GM23338 (cell line): ENCODE measurements around the gene SELENOO. TPM values are rescaled to one million over a fixed set of nuclear protein-coding genes. Genes with fewer than 3 reads are reported as not detected.

Experiments used
- ATAC-seq: fragments of 200-7000 bp; cut with Tn5 transposase; 3 replicates; pipeline ENCODE4 v1.9.1; 2020
- DNase-seq: peaks from one replicate; pipeline ENCODE4 v3.0.0-alpha.2; 2015; ENCODE audit warnings: low spot score
- H2AFZ ChIP-seq: fragments of 200-600 bp; sonication (generic); 2 replicates; pipeline ENCODE4 v1.8.0; 2016; ENCODE audit warnings: antibody characterized with exemption, mild to moderate bottlenecking, moderate library complexity
- H3F3A ChIP-seq: fragments of 200-600 bp; sonication (generic); replicated peaks from 2 replicates; pipeline ENCODE4 v1.8.0; 2017; ENCODE audit warnings: antibody characterized with exemption, mixed run types, low read depth
- H3K27ac ChIP-seq: fragments of 200-600 bp; sonication (generic); 2 replicates; pipeline ENCODE4 v1.6.1; 2016; ENCODE audit warnings: low read depth
- H3K27me3 ChIP-seq: fragments of 200-600 bp; sonication (generic); 2 replicates; pipeline ENCODE4 v1.8.0; 2016; ENCODE audit warnings: mild to moderate bottlenecking, mixed run types, moderate library complexity; ENCODE audit not compliant: insufficient read depth
- H3K36me3 ChIP-seq: fragments of 200-600 bp; sonication (generic); 2 replicates; pipeline ENCODE4 v1.8.0; 2016; ENCODE audit warnings: mild to moderate bottlenecking; ENCODE audit not compliant: insufficient read depth
- H3K4me1 ChIP-seq: fragments of 200-600 bp; sonication (generic); 2 replicates; pipeline ENCODE4 v1.8.0; 2016; ENCODE audit warnings: mild to moderate bottlenecking, moderate library complexity; ENCODE audit not compliant: insufficient read depth
- H3K4me2 ChIP-seq: fragments of 200-600 bp; sonication (generic); 2 replicates; pipeline ENCODE4 v1.7.1; 2017; ENCODE audit warnings: mixed run types
- H3K4me3 ChIP-seq: fragments of 200-600 bp; sonication (generic); 2 replicates; pipeline ENCODE4 v1.6.1; 2016; ENCODE audit warnings: mixed run types
- H3K79me2 ChIP-seq: fragments of 200-600 bp; sonication (generic); replicated peaks from 2 replicates; pipeline ENCODE4 v1.8.0; 2017; ENCODE audit warnings: mild to moderate bottlenecking; ENCODE audit not compliant: insufficient read depth
- H3K9me2 ChIP-seq: fragments of 200-600 bp; sonication (generic); 2 replicates; pipeline ENCODE4 v1.8.0; 2017; ENCODE audit not compliant: insufficient read depth
- H4K20me1 ChIP-seq: fragments of 200-600 bp; sonication (generic); replicated peaks from 2 replicates; pipeline ENCODE4 v1.8.0; 2017; ENCODE audit warnings: mild to moderate bottlenecking; ENCODE audit not compliant: insufficient read depth
- H3K27ac Mint-ChIP-seq: 2 replicates; pipeline ENCODE4 v1.8.0; 2020; ENCODE audit warnings: inconsistent platforms, mild to moderate bottlenecking, moderate library complexity, mixed read lengths
- H3K27me3 Mint-ChIP-seq: 3 replicates; pipeline ENCODE4 v1.8.0; 2022; ENCODE audit warnings: low read depth, mild to moderate bottlenecking, moderate library complexity, mixed read lengths, inconsistent platforms; ENCODE audit not compliant: insufficient read depth, poor library complexity
- H3K36me3 Mint-ChIP-seq: 3 replicates; pipeline ENCODE4 v1.8.0; 2021; ENCODE audit warnings: low read depth, mild to moderate bottlenecking, inconsistent platforms, moderate library complexity, mixed read lengths
- H3K4me1 Mint-ChIP-seq: 3 replicates; pipeline ENCODE4 v1.8.0; 2020; ENCODE audit warnings: mild to moderate bottlenecking, inconsistent platforms, mixed read lengths
- H3K4me3 Mint-ChIP-seq: 3 replicates; pipeline ENCODE4 v1.8.0; 2021; ENCODE audit warnings: moderate library complexity, mild to moderate bottlenecking, inconsistent platforms, mixed read lengths
- H3K9me3 Mint-ChIP-seq: 3 replicates; pipeline ENCODE4 v1.8.0; 2020; ENCODE audit warnings: moderate library complexity, mild to moderate bottlenecking, inconsistent platforms, mixed read lengths
- CREB1 ChIP-seq: fragments of 250-450 bp; sonication (Bioruptor Pico); IDR thresholded peaks from 2 replicates; pipeline ENCODE4 v1.5.0; 2020; ENCODE audit warnings: low read depth, mild to moderate bottlenecking, moderate library complexity
- EZH2 ChIP-seq: fragments of 200-600 bp; sonication (generic); IDR thresholded peaks from one replicate; pipeline ENCODE4 v1.8.0; 2017; ENCODE audit warnings: antibody characterized with exemption, mild to moderate bottlenecking, low read depth; ENCODE audit not compliant: unreplicated experiment
- EZH2phosphoT487 ChIP-seq: fragments of 200-600 bp; sonication (generic); IDR thresholded peaks from one replicate; pipeline ENCODE4 v1.8.1; 2018; ENCODE audit warnings: antibody characterized with exemption; ENCODE audit not compliant: unreplicated experiment
- JUNB ChIP-seq: IDR thresholded peaks from one replicate; pipeline ENCODE4 v1.6.1; 2016; ENCODE audit warnings: antibody characterized with exemption; ENCODE audit not compliant: unreplicated experiment
- NANOG ChIP-seq: IDR thresholded peaks from 2 replicates; pipeline ENCODE4 v1.6.1; 2016; ENCODE audit warnings: antibody characterized with exemption, borderline replicate concordance
- POLR2AphosphoS5 ChIP-seq: IDR thresholded peaks from 2 replicates; pipeline ENCODE4 v1.6.1; 2016; ENCODE audit warnings: antibody characterized with exemption, low read depth
- STAT1 ChIP-seq: IDR thresholded peaks from one replicate; pipeline ENCODE4 v1.6.1; 2016; ENCODE audit warnings: antibody characterized with exemption; ENCODE audit not compliant: unreplicated experiment
- ZNF114 ChIP-seq: fragments of 250-450 bp; sonication (Bioruptor Pico); IDR thresholded peaks from 2 replicates; pipeline ENCODE4 v1.5.0; 2020; ENCODE audit warnings: mild to moderate bottlenecking, moderate library complexity
- ZNF331 ChIP-seq: fragments of 250-450 bp; sonication (Bioruptor Pico); IDR thresholded peaks from 2 replicates; pipeline ENCODE4 v1.5.0; 2020; ENCODE audit warnings: low read depth, mild to moderate bottlenecking, moderate library complexity
- polyA plus RNA-seq: library from polyadenylated mRNA; unstranded; fragments of >200 nt; fragmentation: Nextera tagmentation; extraction: Ambion mirVana; gene quantifications from 2 replicates; pipeline ENCODE4 v1.2.1, GENCODE V29; 2016
- total RNA-seq: library from RNA; depleted of rRNA; stranded (reverse); fragments of >200 nt; shearing (Covaris generic); gene quantifications from 2 replicates; pipeline ENCODE4 v1.2.3, GENCODE V29; 2014
- TF ChIP-seq, protein P1 (sequence below), 2 experiments: fragments of 200-600 bp in 1 of 2; sonication (generic) in 1 of 2; conservative IDR thresholded peaks; 2 replicates each; pipeline versions ENCODE4 v1.5.1 to v1.6.1; 2016 to 2017; ENCODE audit warnings: antibody characterized with exemption in 2 of 2, low read depth in 2 of 2, mild to moderate bottlenecking in 2 of 2, moderate library complexity in 1 of 2
- TF ChIP-seq, protein P2 (sequence below): IDR thresholded peaks from one replicate; pipeline ENCODE4 v1.6.1; 2018; ENCODE audit warnings: antibody characterized with exemption; ENCODE audit not compliant: unreplicated experiment
- TF ChIP-seq, protein P3 (sequence below): fragments of 250-450 bp; sonication (Bioruptor Pico); IDR thresholded peaks from 2 replicates; pipeline ENCODE4 v1.5.0; 2020; ENCODE audit warnings: mild to moderate bottlenecking, moderate library complexity
- TF ChIP-seq, protein P4 (sequence below): IDR thresholded peaks from 2 replicates; pipeline ENCODE4 v1.6.1; 2016; ENCODE audit warnings: antibody characterized with exemption

SELENOO gene
- total and polyA plus RNA-seq, 2 experiments from 2014 or later: 6.8 to 21.3 TPM

DNA sequence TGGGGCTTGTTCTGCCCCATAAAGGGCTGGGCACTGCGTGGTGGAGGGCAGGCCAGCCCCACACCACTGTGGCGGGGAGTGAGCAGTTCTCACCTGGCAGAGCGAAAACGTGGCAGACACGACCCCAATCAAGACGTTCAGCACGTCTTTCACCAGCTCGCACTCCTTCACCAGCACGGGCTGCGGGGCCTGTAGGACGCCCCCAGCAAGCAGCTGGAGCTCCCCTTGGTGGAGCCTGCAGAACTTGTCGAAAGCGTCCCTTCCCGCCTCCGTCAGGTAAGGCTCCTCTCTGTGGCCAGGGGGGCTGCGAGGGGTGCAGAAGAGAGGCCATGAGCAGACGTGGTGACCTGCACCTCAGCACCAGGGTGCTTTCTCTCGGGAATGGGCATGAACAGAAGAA, 32.4 kb downstream of the SELENOO start:
- Histone ChIP-seq H3F3A (0 out of 2 replicates have a peak, but pooled peaks cover 5% of the 10 kb centered on the region), H3K9me2 (no peaks in the 10 kb centered on the region), H3K4me3 (no peak overlapping the region), H3K27me3 (no peaks in the 10 kb centered on the region), H3K27ac (no peak overlapping the region), H3K36me3 (no peaks in the 10 kb centered on the region), H3K4me2 (no peak overlapping the region), H2AFZ (no peak overlapping the region), H3K79me2 (peaks cover 21% of the 10 kb centered on the region), H4K20me1 (peaks cover 4% of the 10 kb centered on the region), H3K4me1 (no peaks in the 10 kb centered on the region)
- peaks cover 8% of the 10 kb centered on the region; the same call in 2 of the 3 replicates for H3K9me3 Mint-ChIP-seq
- H3K4me1 Mint-ChIP-seq: peaks cover 7% of the 10 kb centered on the region
- H3K4me3 Mint-ChIP-seq: no peak overlapping the region; the same call in 2 of the 3 replicates
- H3K36me3 Mint-ChIP-seq: peaks cover 16% of the 10 kb centered on the region
- DNase-seq (no peak), ATAC-seq (no peak)
- peaks cover 8% of the 10 kb centered on the region for H3K27me3 Mint-ChIP-seq
- TF ChIP-seq POLR2AphosphoS5 (no peak), NANOG (no peak), EZH2phosphoT487 (no peak), ZNF331 (no peak), STAT1 (no peak), CREB1 (CRISPR knock-in tag) (no peak), ZNF114 (CRISPR knock-in tag) (no peak), EZH2 (no peak), JUNB (no peak)
- TF ChIP-seq, protein P1, sequence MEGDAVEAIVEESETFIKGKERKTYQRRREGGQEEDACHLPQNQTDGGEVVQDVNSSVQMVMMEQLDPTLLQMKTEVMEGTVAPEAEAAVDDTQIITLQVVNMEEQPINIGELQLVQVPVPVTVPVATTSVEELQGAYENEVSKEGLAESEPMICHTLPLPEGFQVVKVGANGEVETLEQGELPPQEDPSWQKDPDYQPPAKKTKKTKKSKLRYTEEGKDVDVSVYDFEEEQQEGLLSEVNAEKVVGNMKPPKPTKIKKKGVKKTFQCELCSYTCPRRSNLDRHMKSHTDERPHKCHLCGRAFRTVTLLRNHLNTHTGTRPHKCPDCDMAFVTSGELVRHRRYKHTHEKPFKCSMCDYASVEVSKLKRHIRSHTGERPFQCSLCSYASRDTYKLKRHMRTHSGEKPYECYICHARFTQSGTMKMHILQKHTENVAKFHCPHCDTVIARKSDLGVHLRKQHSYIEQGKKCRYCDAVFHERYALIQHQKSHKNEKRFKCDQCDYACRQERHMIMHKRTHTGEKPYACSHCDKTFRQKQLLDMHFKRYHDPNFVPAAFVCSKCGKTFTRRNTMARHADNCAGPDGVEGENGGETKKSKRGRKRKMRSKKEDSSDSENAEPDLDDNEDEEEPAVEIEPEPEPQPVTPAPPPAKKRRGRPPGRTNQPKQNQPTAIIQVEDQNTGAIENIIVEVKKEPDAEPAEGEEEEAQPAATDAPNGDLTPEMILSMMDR (conservative IDR thresholded peaks at IDR 0.05; ENCODE audit: low read depth in 2 of 2): no peak
- TF ChIP-seq, protein P2, sequence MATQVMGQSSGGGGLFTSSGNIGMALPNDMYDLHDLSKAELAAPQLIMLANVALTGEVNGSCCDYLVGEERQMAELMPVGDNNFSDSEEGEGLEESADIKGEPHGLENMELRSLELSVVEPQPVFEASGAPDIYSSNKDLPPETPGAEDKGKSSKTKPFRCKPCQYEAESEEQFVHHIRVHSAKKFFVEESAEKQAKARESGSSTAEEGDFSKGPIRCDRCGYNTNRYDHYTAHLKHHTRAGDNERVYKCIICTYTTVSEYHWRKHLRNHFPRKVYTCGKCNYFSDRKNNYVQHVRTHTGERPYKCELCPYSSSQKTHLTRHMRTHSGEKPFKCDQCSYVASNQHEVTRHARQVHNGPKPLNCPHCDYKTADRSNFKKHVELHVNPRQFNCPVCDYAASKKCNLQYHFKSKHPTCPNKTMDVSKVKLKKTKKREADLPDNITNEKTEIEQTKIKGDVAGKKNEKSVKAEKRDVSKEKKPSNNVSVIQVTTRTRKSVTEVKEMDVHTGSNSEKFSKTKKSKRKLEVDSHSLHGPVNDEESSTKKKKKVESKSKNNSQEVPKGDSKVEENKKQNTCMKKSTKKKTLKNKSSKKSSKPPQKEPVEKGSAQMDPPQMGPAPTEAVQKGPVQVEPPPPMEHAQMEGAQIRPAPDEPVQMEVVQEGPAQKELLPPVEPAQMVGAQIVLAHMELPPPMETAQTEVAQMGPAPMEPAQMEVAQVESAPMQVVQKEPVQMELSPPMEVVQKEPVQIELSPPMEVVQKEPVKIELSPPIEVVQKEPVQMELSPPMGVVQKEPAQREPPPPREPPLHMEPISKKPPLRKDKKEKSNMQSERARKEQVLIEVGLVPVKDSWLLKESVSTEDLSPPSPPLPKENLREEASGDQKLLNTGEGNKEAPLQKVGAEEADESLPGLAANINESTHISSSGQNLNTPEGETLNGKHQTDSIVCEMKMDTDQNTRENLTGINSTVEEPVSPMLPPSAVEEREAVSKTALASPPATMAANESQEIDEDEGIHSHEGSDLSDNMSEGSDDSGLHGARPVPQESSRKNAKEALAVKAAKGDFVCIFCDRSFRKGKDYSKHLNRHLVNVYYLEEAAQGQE: no peak
- TF ChIP-seq, protein P3, sequence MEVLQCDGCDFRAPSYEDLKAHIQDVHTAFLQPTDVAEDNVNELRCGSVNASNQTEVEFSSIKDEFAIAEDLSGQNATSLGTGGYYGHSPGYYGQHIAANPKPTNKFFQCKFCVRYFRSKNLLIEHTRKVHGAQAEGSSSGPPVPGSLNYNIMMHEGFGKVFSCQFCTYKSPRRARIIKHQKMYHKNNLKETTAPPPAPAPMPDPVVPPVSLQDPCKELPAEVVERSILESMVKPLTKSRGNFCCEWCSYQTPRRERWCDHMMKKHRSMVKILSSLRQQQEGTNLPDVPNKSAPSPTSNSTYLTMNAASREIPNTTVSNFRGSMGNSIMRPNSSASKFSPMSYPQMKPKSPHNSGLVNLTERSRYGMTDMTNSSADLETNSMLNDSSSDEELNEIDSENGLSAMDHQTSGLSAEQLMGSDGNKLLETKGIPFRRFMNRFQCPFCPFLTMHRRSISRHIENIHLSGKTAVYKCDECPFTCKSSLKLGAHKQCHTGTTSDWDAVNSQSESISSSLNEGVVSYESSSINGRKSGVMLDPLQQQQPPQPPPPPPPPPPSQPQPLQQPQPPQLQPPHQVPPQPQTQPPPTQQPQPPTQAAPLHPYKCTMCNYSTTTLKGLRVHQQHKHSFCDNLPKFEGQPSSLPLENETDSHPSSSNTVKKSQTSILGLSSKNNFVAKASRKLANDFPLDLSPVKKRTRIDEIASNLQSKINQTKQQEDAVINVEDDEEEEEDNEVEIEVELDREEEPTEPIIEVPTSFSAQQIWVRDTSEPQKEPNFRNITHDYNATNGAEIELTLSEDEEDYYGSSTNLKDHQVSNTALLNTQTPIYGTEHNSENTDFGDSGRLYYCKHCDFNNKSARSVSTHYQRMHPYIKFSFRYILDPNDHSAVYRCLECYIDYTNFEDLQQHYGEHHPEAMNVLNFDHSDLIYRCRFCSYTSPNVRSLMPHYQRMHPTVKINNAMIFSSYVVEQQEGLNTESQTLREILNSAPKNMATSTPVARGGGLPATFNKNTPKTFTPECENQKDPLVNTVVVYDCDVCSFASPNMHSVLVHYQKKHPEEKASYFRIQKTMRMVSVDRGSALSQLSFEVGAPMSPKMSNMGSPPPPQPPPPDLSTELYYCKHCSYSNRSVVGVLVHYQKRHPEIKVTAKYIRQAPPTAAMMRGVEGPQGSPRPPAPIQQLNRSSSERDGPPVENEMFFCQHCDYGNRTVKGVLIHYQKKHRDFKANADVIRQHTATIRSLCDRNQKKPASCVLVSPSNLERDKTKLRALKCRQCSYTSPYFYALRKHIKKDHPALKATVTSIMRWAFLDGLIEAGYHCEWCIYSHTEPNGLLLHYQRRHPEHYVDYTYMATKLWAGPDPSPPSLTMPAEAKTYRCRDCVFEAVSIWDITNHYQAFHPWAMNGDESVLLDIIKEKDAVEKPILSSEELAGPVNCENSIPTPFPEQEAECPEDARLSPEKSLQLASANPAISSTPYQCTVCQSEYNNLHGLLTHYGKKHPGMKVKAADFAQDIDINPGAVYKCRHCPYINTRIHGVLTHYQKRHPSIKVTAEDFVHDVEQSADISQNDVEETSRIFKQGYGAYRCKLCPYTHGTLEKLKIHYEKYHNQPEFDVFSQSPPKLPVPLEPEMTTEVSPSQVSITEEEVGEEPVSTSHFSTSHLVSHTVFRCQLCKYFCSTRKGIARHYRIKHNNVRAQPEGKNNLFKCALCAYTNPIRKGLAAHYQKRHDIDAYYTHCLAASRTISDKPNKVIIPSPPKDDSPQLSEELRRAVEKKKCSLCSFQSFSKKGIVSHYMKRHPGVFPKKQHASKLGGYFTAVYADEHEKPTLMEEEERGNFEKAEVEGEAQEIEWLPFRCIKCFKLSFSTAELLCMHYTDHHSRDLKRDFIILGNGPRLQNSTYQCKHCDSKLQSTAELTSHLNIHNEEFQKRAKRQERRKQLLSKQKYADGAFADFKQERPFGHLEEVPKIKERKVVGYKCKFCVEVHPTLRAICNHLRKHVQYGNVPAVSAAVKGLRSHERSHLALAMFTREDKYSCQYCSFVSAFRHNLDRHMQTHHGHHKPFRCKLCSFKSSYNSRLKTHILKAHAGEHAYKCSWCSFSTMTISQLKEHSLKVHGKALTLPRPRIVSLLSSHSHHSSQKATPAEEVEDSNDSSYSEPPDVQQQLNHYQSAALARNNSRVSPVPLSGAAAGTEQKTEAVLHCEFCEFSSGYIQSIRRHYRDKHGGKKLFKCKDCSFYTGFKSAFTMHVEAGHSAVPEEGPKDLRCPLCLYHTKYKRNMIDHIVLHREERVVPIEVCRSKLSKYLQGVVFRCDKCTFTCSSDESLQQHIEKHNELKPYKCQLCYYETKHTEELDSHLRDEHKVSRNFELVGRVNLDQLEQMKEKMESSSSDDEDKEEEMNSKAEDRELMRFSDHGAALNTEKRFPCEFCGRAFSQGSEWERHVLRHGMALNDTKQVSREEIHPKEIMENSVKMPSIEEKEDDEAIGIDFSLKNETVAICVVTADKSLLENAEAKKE (CRISPR knock-in tag): no peak
- TF ChIP-seq, protein P4, sequence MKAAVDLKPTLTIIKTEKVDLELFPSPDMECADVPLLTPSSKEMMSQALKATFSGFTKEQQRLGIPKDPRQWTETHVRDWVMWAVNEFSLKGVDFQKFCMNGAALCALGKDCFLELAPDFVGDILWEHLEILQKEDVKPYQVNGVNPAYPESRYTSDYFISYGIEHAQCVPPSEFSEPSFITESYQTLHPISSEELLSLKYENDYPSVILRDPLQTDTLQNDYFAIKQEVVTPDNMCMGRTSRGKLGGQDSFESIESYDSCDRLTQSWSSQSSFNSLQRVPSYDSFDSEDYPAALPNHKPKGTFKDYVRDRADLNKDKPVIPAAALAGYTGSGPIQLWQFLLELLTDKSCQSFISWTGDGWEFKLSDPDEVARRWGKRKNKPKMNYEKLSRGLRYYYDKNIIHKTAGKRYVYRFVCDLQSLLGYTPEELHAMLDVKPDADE: no peak
- H3K27ac Mint-ChIP-seq: no peak overlapping the region
